Activated CD4-positive, alpha-beta T cell treated with anti-CD3 and anti-CD28 coated beads, Interleukin-2, amount 10 ng/mL, durations not matched to agents 24 days and 14 days (primary cell): ENCODE measurements around the gene C2. TPM values are rescaled to one million over a fixed set of nuclear protein-coding genes. Genes with fewer than 3 reads are reported as not detected.
"Not testable (repeated sequence)": the region's sequence is repeated elsewhere in the genome, so short reads cannot be mapped to it uniquely, and the experiment has no call there.

Experiments used
- DNase-seq: peaks from one replicate; pipeline ENCODE4 v3.0.0; 2022
- H3K27ac Mint-ChIP-seq: one replicate; pipeline ENCODE4 v1.8.0; 2022; ENCODE audit warnings: mild to moderate bottlenecking, mixed read lengths
- H3K27me3 Mint-ChIP-seq: one replicate; pipeline ENCODE4 v1.8.0; 2022; ENCODE audit warnings: mixed read lengths
- H3K36me3 Mint-ChIP-seq: one replicate; pipeline ENCODE4 v1.8.0; 2022; ENCODE audit warnings: low read depth, mild to moderate bottlenecking, mixed read lengths
- H3K4me1 Mint-ChIP-seq: one replicate; pipeline ENCODE4 v1.8.0; 2021; ENCODE audit warnings: mixed read lengths
- H3K4me3 Mint-ChIP-seq: one replicate; pipeline ENCODE4 v1.8.0; 2022; ENCODE audit warnings: mild to moderate bottlenecking, moderate library complexity, mixed read lengths
- H3K9me3 Mint-ChIP-seq: one replicate; pipeline ENCODE4 v1.8.0; 2021; ENCODE audit warnings: mixed read lengths
- intact Hi-C: fragments of 100-400 bp; cut with micrococcal nuclease; formaldehyde crosslinking; loops from one replicate; pipeline ENCODE4 v1.15.1; 2023
- total RNA-seq: library from RNA; stranded (reverse); gene quantifications from 2 replicates; pipeline ENCODE4 v1.2.3, GENCODE V29; 2022

C2 gene
- total RNA-seq, 1 donor from 2014 or later, result 0.30 TPM

GRCh38 chr6:31927863-31928671 lies 550 bp downstream of the C2 start:
- intact Hi-C loops, result no loop called here
- no peak overlapping the region for H3K4me3 Mint-ChIP-seq
- no peak overlapping the region for H3K27ac Mint-ChIP-seq
- peaks cover 1% of the 10 kb centered on the region for H3K4me1 Mint-ChIP-seq
- peaks cover 3% of the 10 kb centered on the region for H3K27me3 Mint-ChIP-seq
- H3K36me3 Mint-ChIP-seq, result no peaks in the 10 kb centered on the region
- H3K9me3 Mint-ChIP-seq, result no peaks in the 10 kb centered on the region
- DNase-seq, result no peak

- H3K4me1 Mint-ChIP-seq, result peaks cover 1% of the 10 kb centered on the region
- no peak overlapping the region for H3K27ac Mint-ChIP-seq
- intact Hi-C loops, result no loop called here
- H3K9me3 Mint-ChIP-seq, result no peaks in the 10 kb centered on the region
- DNase-seq, result no peak
- H3K4me3 Mint-ChIP-seq, result no peak overlapping the region
- peaks cover 3% of the 10 kb centered on the region for H3K27me3 Mint-ChIP-seq
- no peaks in the 10 kb centered on the region for H3K36me3 Mint-ChIP-seq
These were observed 1.1 kb downstream of the C2 start for GRCh38 chr6:31928672-31928939.

GRCh38 chr6:31930962-31931361 lies 3.4 kb downstream of the C2 start:
- no peaks in the 10 kb centered on the region for H3K4me1 Mint-ChIP-seq
- H3K4me3 Mint-ChIP-seq, result no peak overlapping the region
- H3K36me3 Mint-ChIP-seq, result no peaks in the 10 kb centered on the region
- no peak for DNase-seq
- intact Hi-C loops, result no loop called here
- peaks cover 3% of the 10 kb centered on the region for H3K27me3 Mint-ChIP-seq
- H3K9me3 Mint-ChIP-seq, result no peaks in the 10 kb centered on the region
- H3K27ac Mint-ChIP-seq, result no peak overlapping the region

GRCh38 chr6:31932137-31932536 lies 4.6 kb downstream of the C2 start:
- H3K27me3 Mint-ChIP-seq, H3K27ac Mint-ChIP-seq, H3K9me3 Mint-ChIP-seq, H3K4me3 Mint-ChIP-seq, H3K4me1 Mint-ChIP-seq, H3K36me3 Mint-ChIP-seq, DNase-seq, intact Hi-C loops: not testable (repeated sequence)

GRCh38 chr6:31933537-31933936 lies 6.0 kb downstream of the C2 start:
- Mint-ChIP-seq H3K4me3 (no peak overlapping the region), H3K36me3 (no peaks in the 10 kb centered on the region), H3K27me3 (no peaks in the 10 kb centered on the region), H3K27ac (no peak overlapping the region), H3K4me1 (no peaks in the 10 kb centered on the region), H3K9me3 (no peaks in the 10 kb centered on the region)
- no peak for DNase-seq
- intact Hi-C loops, result no loop called here

- H3K9me3 Mint-ChIP-seq, result no peaks in the 10 kb centered on the region
These were observed 7.5 kb downstream of the C2 start for GRCh38 chr6:31935021-31935420.

GRCh38 chr6:31935823-31936222 lies 8.3 kb downstream of the C2 start:
- Mint-ChIP-seq H3K4me1 (no peaks in the 10 kb centered on the region), H3K4me3 (no peak overlapping the region), H3K36me3 (no peaks in the 10 kb centered on the region), H3K27me3 (no peaks in the 10 kb centered on the region), H3K27ac (no peak overlapping the region), H3K9me3 (no peaks in the 10 kb centered on the region)
- intact Hi-C loops, result no loop called here
- DNase-seq, result no peak

More at GRCh38 chr6:31935021-31935420, 7.5 kb downstream of the C2 start:
- no peak overlapping the region for H3K27ac Mint-ChIP-seq
- H3K27me3 Mint-ChIP-seq, result no peaks in the 10 kb centered on the region
- no peaks in the 10 kb centered on the region for H3K4me1 Mint-ChIP-seq
- no peak for DNase-seq
- intact Hi-C loops, result no loop called here
- H3K4me3 Mint-ChIP-seq, result no peak overlapping the region
- no peaks in the 10 kb centered on the region for H3K36me3 Mint-ChIP-seq

GRCh38 chr6:31940256-31940664 lies 12.7 kb downstream of the C2 start:
- intact Hi-C loops, result no loop called here
- Mint-ChIP-seq H3K27ac (no peak overlapping the region), H3K4me3 (no peak overlapping the region), H3K36me3 (no peaks in the 10 kb centered on the region), H3K9me3 (no peaks in the 10 kb centered on the region), H3K27me3 (peaks cover 3% of the 10 kb centered on the region), H3K4me1 (peaks cover 4% of the 10 kb centered on the region)
- no peak for DNase-seq

- no peak for DNase-seq
- no peak overlapping the region for H3K4me3 Mint-ChIP-seq
- peaks cover 3% of the 10 kb centered on the region for H3K27me3 Mint-ChIP-seq
- H3K9me3 Mint-ChIP-seq, result no peaks in the 10 kb centered on the region
- intact Hi-C loops, result no loop called here
- no peak overlapping the region for H3K27ac Mint-ChIP-seq
- no peaks in the 10 kb centered on the region for H3K36me3 Mint-ChIP-seq
- peaks cover 10% of the 10 kb centered on the region for H3K4me1 Mint-ChIP-seq
These were observed 16.2 kb downstream of the C2 start for GRCh38 chr6:31943742-31944141.

- intact Hi-C loops, result no loop called here
- Mint-ChIP-seq H3K27ac (no peak overlapping the region), H3K4me3 (no peak overlapping the region), H3K9me3 (no peaks in the 10 kb centered on the region), H3K4me1 (peaks cover 10% of the 10 kb centered on the region), H3K27me3 (peaks cover 3% of the 10 kb centered on the region), H3K36me3 (peaks cover 2% of the 10 kb centered on the region)
- DNase-seq, result no peak
These were observed 17.6 kb downstream of the C2 start for GRCh38 chr6:31945154-31945506.

GRCh38 chr6:31945507-31946369 lies 18.2 kb downstream of the C2 start, which contains the start of gene CFB:
CFB (plus strand) TSS chr6:31946095; CDS start chr6:31946222, 127 bp downstream.
- DNase-seq, result no peak
- peaks cover 3% of the 10 kb centered on the region for H3K27me3 Mint-ChIP-seq
- intact Hi-C loops, result no loop called here
- H3K36me3 Mint-ChIP-seq, result peaks cover 2% of the 10 kb centered on the region
- H3K4me1 Mint-ChIP-seq, result peaks cover 10% of the 10 kb centered on the region
- H3K9me3 Mint-ChIP-seq, result no peaks in the 10 kb centered on the region
- no peak within 1 kb of the TSS for H3K27ac Mint-ChIP-seq
- H3K4me3 Mint-ChIP-seq, result no peak within 1 kb of the TSS

GRCh38 chr6:31946370-31946885 lies 18.9 kb downstream of the C2 start:
- Mint-ChIP-seq H3K9me3 (no peaks in the 10 kb centered on the region), H3K27ac (no peak overlapping the region)

GRCh38 chr6:31947070-31947675 lies 19.7 kb downstream of the C2 start:
- Mint-ChIP-seq H3K9me3 (no peaks in the 10 kb centered on the region), H3K27me3 (peaks cover 3% of the 10 kb centered on the region), H3K4me3 (no peak overlapping the region), H3K27ac (no peak overlapping the region), H3K4me1 (peaks cover 10% of the 10 kb centered on the region), H3K36me3 (peaks cover 2% of the 10 kb centered on the region)
- no peak for DNase-seq
- intact Hi-C loops, result no loop called here

More at GRCh38 chr6:31946370-31946885, 18.9 kb downstream of the C2 start:
- peaks cover 10% of the 10 kb centered on the region for H3K4me1 Mint-ChIP-seq
- intact Hi-C loops, result no loop called here
- peaks cover 2% of the 10 kb centered on the region for H3K36me3 Mint-ChIP-seq
- no peak overlapping the region for H3K4me3 Mint-ChIP-seq
- no peak for DNase-seq
- peaks cover 3% of the 10 kb centered on the region for H3K27me3 Mint-ChIP-seq

- intact Hi-C loops, result no loop called here
- Mint-ChIP-seq H3K27me3 (no peaks in the 10 kb centered on the region), H3K4me3 (no peak overlapping the region), H3K36me3 (peaks cover 7% of the 10 kb centered on the region), H3K4me1 (peaks cover 7% of the 10 kb centered on the region), H3K27ac (no peak overlapping the region), H3K9me3 (no peaks in the 10 kb centered on the region)
- no peak for DNase-seq
These were observed 20.3 kb downstream of the C2 start for GRCh38 chr6:31947864-31948263.
